Ishikawa (cell line): ENCODE results near the gene CNTNAP4.

Experiments used
- CEBPB ChIP-seq: IDR thresholded peaks from 2 replicates; pipeline ENCODE4 v1.6.1; 2012
- CREB1 ChIP-seq: IDR thresholded peaks from 2 replicates; pipeline ENCODE4 v1.6.1; 2012; ENCODE audit warnings: low read depth
- EGR1 ChIP-seq: IDR thresholded peaks from 2 replicates; pipeline ENCODE4 v1.6.1; 2012
- EP300 ChIP-seq: IDR thresholded peaks from 2 replicates; pipeline ENCODE4 v1.6.1; 2012; ENCODE audit warnings: borderline replicate concordance
- FOXM1 ChIP-seq: IDR thresholded peaks from 2 replicates; pipeline ENCODE4 v1.6.1; 2012; ENCODE audit warnings: low read depth, borderline replicate concordance
- MAX ChIP-seq: IDR thresholded peaks from 2 replicates; pipeline ENCODE4 v1.6.1; 2012
- RAD21 ChIP-seq: IDR thresholded peaks from 2 replicates; pipeline ENCODE4 v1.6.1; 2012; ENCODE audit warnings: low read depth
- TAF1 ChIP-seq: IDR thresholded peaks from 2 replicates; pipeline ENCODE4 v1.6.1; 2012; ENCODE audit warnings: low read depth, mild to moderate bottlenecking
- TEAD4 ChIP-seq: IDR thresholded peaks from 2 replicates; pipeline ENCODE4 v1.6.1; 2012
- YY1 ChIP-seq: IDR thresholded peaks from 2 replicates; pipeline ENCODE4 v1.6.1; 2012; ENCODE audit warnings: low read depth
- ZBTB7A ChIP-seq: IDR thresholded peaks from 2 replicates; pipeline ENCODE4 v1.6.1; 2012; ENCODE audit warnings: low read depth
- TF ChIP-seq, protein P1 (sequence below): IDR thresholded peaks from 2 replicates; pipeline ENCODE4 v1.6.1; 2012; ENCODE audit warnings: low read depth, mild to moderate bottlenecking
- TF ChIP-seq, protein P2 (sequence below): IDR thresholded peaks from 2 replicates; pipeline ENCODE4 v1.6.1; 2012

DNA sequence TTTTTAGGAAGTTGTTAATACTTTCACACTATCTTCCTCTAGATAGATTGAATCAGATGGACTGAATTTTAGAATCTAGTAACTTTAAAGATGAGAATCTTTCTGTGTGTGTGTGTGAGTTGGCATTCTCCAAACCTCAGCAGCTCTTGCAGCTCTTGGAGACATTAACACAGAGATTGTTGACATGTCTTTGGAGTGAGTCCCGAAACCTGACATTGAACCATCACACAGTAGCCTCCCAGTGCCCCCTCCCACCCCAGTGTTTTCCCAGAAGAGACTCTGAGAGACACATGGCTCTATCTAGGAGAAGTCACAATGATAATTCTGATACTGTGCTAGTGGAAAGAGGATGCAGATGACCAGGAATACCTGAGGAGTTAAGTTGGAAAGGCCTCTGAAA, 103.9 kb downstream of the CNTNAP4 start:
- TF ChIP-seq TEAD4, result no peak
- TF ChIP-seq, protein P1, sequence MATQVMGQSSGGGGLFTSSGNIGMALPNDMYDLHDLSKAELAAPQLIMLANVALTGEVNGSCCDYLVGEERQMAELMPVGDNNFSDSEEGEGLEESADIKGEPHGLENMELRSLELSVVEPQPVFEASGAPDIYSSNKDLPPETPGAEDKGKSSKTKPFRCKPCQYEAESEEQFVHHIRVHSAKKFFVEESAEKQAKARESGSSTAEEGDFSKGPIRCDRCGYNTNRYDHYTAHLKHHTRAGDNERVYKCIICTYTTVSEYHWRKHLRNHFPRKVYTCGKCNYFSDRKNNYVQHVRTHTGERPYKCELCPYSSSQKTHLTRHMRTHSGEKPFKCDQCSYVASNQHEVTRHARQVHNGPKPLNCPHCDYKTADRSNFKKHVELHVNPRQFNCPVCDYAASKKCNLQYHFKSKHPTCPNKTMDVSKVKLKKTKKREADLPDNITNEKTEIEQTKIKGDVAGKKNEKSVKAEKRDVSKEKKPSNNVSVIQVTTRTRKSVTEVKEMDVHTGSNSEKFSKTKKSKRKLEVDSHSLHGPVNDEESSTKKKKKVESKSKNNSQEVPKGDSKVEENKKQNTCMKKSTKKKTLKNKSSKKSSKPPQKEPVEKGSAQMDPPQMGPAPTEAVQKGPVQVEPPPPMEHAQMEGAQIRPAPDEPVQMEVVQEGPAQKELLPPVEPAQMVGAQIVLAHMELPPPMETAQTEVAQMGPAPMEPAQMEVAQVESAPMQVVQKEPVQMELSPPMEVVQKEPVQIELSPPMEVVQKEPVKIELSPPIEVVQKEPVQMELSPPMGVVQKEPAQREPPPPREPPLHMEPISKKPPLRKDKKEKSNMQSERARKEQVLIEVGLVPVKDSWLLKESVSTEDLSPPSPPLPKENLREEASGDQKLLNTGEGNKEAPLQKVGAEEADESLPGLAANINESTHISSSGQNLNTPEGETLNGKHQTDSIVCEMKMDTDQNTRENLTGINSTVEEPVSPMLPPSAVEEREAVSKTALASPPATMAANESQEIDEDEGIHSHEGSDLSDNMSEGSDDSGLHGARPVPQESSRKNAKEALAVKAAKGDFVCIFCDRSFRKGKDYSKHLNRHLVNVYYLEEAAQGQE, result no peak
- no peak for TF ChIP-seq MAX
- TF ChIP-seq EP300, result no peak
- no peak for TF ChIP-seq TAF1
- no peak for TF ChIP-seq CREB1
- no peak for TF ChIP-seq EGR1
- TF ChIP-seq RAD21, result no peak
- TF ChIP-seq YY1, result no peak
- TF ChIP-seq, protein P2, sequence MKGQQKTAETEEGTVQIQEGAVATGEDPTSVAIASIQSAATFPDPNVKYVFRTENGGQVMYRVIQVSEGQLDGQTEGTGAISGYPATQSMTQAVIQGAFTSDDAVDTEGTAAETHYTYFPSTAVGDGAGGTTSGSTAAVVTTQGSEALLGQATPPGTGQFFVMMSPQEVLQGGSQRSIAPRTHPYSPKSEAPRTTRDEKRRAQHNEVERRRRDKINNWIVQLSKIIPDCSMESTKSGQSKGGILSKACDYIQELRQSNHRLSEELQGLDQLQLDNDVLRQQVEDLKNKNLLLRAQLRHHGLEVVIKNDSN, result no peak
- no peak for TF ChIP-seq CEBPB
- TF ChIP-seq FOXM1, result no peak
- TF ChIP-seq ZBTB7A, result no peak
